Body of pancreas (tissue), 4 donors: Measurements from ENCODE around the gene NKAPL. TPM values are rescaled to one million over a fixed set of nuclear protein-coding genes. Genes with fewer than 3 reads are reported as not detected.
"Not testable (repeated sequence)": the region's sequence is repeated elsewhere in the genome, so short reads cannot be mapped to it uniquely, and the experiment has no call there.

Experiments
- ATAC-seq: fragments of 150-250 bp; one replicate; pipeline ENCODE4 v1.9.1; 2016
- DNase-seq, 4 donors: peaks; one replicate each; pipeline ENCODE4 v3.0.0-alpha.2; 2019
- H3K27ac ChIP-seq, 4 donors: fragments of 200-600 bp; sonication (generic); 1 replicate in 3 of 4; 2 replicates in 1 of 4; pipeline versions ENCODE4 v1.5.1 to v1.6.1; 2016 to 2019; ENCODE audit warnings: mild to moderate bottlenecking in 1 of 4, mixed read lengths in 1 of 4, moderate library complexity in 1 of 4
- H3K27me3 ChIP-seq, 2 donors: fragments of 200-600 bp; sonication (generic); one replicate each; pipeline ENCODE4 v1.6.0; 2016; ENCODE audit warnings: mild to moderate bottlenecking in 1 of 2
- H3K36me3 ChIP-seq, 2 donors: fragments of 200-600 bp; sonication (generic); replicated peaks in 1 of 2; 2 replicates each; pipeline ENCODE4 v1.5.1; 2016; ENCODE audit warnings: low read depth in 2 of 2; ENCODE audit not compliant: insufficient read depth in 1 of 2
- H3K4me1 ChIP-seq: fragments of 200-600 bp; sonication (generic); one replicate; pipeline ENCODE4 v1.6.0; 2016
- H3K4me3 ChIP-seq, 2 donors: fragments of 200-600 bp; sonication (generic); 1 replicate in 1 of 2; 2 replicates in 1 of 2; pipeline ENCODE4 v1.5.1; 2016 to 2019
- H3K9me3 ChIP-seq, 3 donors: fragments of 200-600 bp; sonication (generic); 1 replicate in 2 of 3; 2 replicates in 1 of 3; pipeline ENCODE4 v1.5.1; 2016
- CTCF ChIP-seq, 7 experiments: fragments of 450-650 bp in 4 of 7; fragments of 200-600 bp in 3 of 7; sonication (generic) in 3 of 7; IDR thresholded peaks; one replicate each; pipeline ENCODE4 v1.5.1; 2016 to 2019; ENCODE audit warnings: antibody characterized with exemption in 7 of 7
- POLR2A ChIP-seq, 3 donors: fragments of 450-650 bp; IDR thresholded peaks; one replicate each; pipeline ENCODE4 v1.6.1; 2016; ENCODE audit warnings: antibody characterized with exemption in 3 of 3, mild to moderate bottlenecking in 2 of 3
- WGBS, 2 donors: methylation state at CpG; one replicate each; pipeline ENCODE4 v1.1.5; 2017; 5-methylcytosine and 5-hydroxymethylcytosine counted together
- intact Hi-C: fragments of 100-400 bp; cut with DNase I; formaldehyde crosslinking; loops from one replicate; pipeline ENCODE4 v1.15.1; 2023
- total RNA-seq, 2 donors: library from RNA; depleted of rRNA; stranded (reverse); fragments of >200 nt; gene quantifications; one replicate each; pipeline ENCODE4 v1.1.0, GENCODE V29; 2016

The NKAPL gene
- total RNA-seq, 2 donors from 2014 or later, result 0.52 TPM; not detected in 1

- intact Hi-C loops, result no loop called here
- no peak for ATAC-seq
- Histone ChIP-seq H3K4me3 (no peak overlapping the region), H3K36me3 (no peaks in the 10 kb centered on the region), H3K4me1 (peaks cover 12% of the 10 kb centered on the region), H3K27ac (no peak overlapping the region), H3K27me3 (no peaks in the 10 kb centered on the region), H3K9me3 (no peaks in the 10 kb centered on the region)
- TF ChIP-seq POLR2A (IDR thresholded peaks at IDR 0.05), result no peak
- TF ChIP-seq CTCF (IDR thresholded peaks at IDR 0.05), result no peak
- no peak for DNase-seq
- WGBS, 2 donors, result 89 to 92% methylated on average over 2 of the region's 2 CpGs
These were observed 23.8 kb downstream of the NKAPL start for GRCh38 chr6:28282926-28283325.

GRCh38 chr6:28291573-28291972, 32.5 kb downstream of the NKAPL start:
- intact Hi-C loops, result no loop called here
- TF ChIP-seq CTCF (IDR thresholded peaks at IDR 0.05) (no peak), POLR2A (IDR thresholded peaks at IDR 0.05) (no peak)
- H3K36me3 ChIP-seq, result no peaks in the 10 kb centered on the region
- ATAC-seq (no peak), DNase-seq (no peak)
- H3K4me1 ChIP-seq, result no peaks in the 10 kb centered on the region
- no peak overlapping the region for H3K27ac ChIP-seq
- H3K4me3 ChIP-seq, result no peak overlapping the region
- no peaks in the 10 kb centered on the region for H3K27me3 ChIP-seq
- no peaks in the 10 kb centered on the region for H3K9me3 ChIP-seq

GRCh38 chr6:28295326-28295725, 36.2 kb downstream of the NKAPL start:
- Histone ChIP-seq H3K36me3 (no peaks in the 10 kb centered on the region), H3K27me3 (no peaks in the 10 kb centered on the region), H3K4me1 (no peaks in the 10 kb centered on the region), H3K9me3 (no peaks in the 10 kb centered on the region), H3K4me3 (no peak overlapping the region), H3K27ac (no peak overlapping the region)
- DNase-seq, result no peak
- TF ChIP-seq POLR2A (IDR thresholded peaks at IDR 0.05), result no peak
- no peak for TF ChIP-seq CTCF (IDR thresholded peaks at IDR 0.05)
- no peak for ATAC-seq
- 86 to 88% methylated on average over 5 of the region's 5 CpGs for WGBS, 2 donors
- intact Hi-C loops, result no loop called here

GRCh38 chr6:28296520-28297060, 37.5 kb downstream of the NKAPL start:
- TF ChIP-seq CTCF (IDR thresholded peaks at IDR 0.05), result no peak
- no peak for TF ChIP-seq POLR2A (IDR thresholded peaks at IDR 0.05)
- H3K4me1 ChIP-seq, result no peaks in the 10 kb centered on the region
- ATAC-seq (no peak), DNase-seq (no peak)
- intact Hi-C loops, result no loop called here
- no peaks in the 10 kb centered on the region for H3K27me3 ChIP-seq
- H3K36me3 ChIP-seq, result no peaks in the 10 kb centered on the region
- H3K4me3 ChIP-seq, result no peak overlapping the region
- WGBS, 2 donors, result 90 to 91% methylated on average over 7 of the region's 7 CpGs
- no peaks in the 10 kb centered on the region for H3K9me3 ChIP-seq
- no peak overlapping the region for H3K27ac ChIP-seq

GRCh38 chr6:28303570-28303969, 44.5 kb downstream of the NKAPL start:
- no peaks in the 10 kb centered on the region for H3K36me3 ChIP-seq
- no peak for DNase-seq
- no peak overlapping the region for H3K27ac ChIP-seq
- peaks cover 0 to 14% (median 0%) of the 10 kb centered on the region in 3 donors for H3K9me3 ChIP-seq
- ATAC-seq, result no peak
- no peaks in the 10 kb centered on the region for H3K4me1 ChIP-seq
- intact Hi-C loops, result no loop called here
- WGBS, 2 donors, result 84 to 88% methylated on average over 3 of the region's 3 CpGs
- H3K27me3 ChIP-seq, result no peaks in the 10 kb centered on the region
- no peak overlapping the region for H3K4me3 ChIP-seq
- TF ChIP-seq CTCF (IDR thresholded peaks at IDR 0.05), result no peak
- TF ChIP-seq POLR2A (IDR thresholded peaks at IDR 0.05), result no peak

- H3K4me1 ChIP-seq, H3K36me3 ChIP-seq, H3K27ac ChIP-seq, H3K4me3 ChIP-seq, ATAC-seq, H3K27me3 ChIP-seq, DNase-seq, intact Hi-C loops: not testable (repeated sequence)
- peaks cover 0 to 14% (median 0%) of the 10 kb centered on the region in 3 donors for H3K9me3 ChIP-seq
These were observed 47.3 kb downstream of the NKAPL start for GRCh38 chr6:28306363-28306762.
